Mesenchymal stem cell (in vitro differentiated cells and primary cell): ENCODE results near the gene SV2B.

Experiments used
- DNase-seq: peaks from one replicate; pipeline ENCODE4 v3.0.0-alpha.2; 2013
- H2AFZ ChIP-seq: one replicate; pipeline ENCODE4 v1.6.1; 2013; ENCODE audit warnings: low read depth, mild to moderate bottlenecking, control low read depth, inconsistent platforms, low read length, moderate library complexity
- H2AK5ac ChIP-seq: 2 replicates; pipeline ENCODE4 v1.6.1; 2013; ENCODE audit warnings: low read length, moderate library complexity, mild to moderate bottlenecking, inconsistent platforms; ENCODE audit not compliant: severe bottlenecking
- H2BK120ac ChIP-seq: one replicate; pipeline ENCODE4 v1.6.1; 2013; ENCODE audit warnings: low read depth, mild to moderate bottlenecking, inconsistent platforms, low read length, moderate library complexity
- H2BK12ac ChIP-seq, 2 experiments: one replicate each; pipeline ENCODE4 v1.6.1; 2013; ENCODE audit warnings: inconsistent platforms in 2 of 2, low read length in 2 of 2, mild to moderate bottlenecking in 2 of 2, moderate library complexity in 2 of 2, control low read depth in 1 of 2
- H2BK15ac ChIP-seq: one replicate; pipeline ENCODE4 v1.6.1; 2013; ENCODE audit warnings: mild to moderate bottlenecking, low read depth, inconsistent platforms; ENCODE audit not compliant: poor library complexity, severe bottlenecking
- H2BK5ac ChIP-seq: 2 replicates; pipeline ENCODE4 v1.6.1; 2013; ENCODE audit warnings: low read depth, mild to moderate bottlenecking, low read length, control low read depth, inconsistent platforms; ENCODE audit not compliant: poor library complexity, severe bottlenecking
- H3K14ac ChIP-seq, 2 experiments: one replicate each; pipeline ENCODE4 v1.6.1; 2013; ENCODE audit warnings: inconsistent platforms in 2 of 2, low read length in 2 of 2, control low read depth in 1 of 2, mild to moderate bottlenecking in 1 of 2, moderate library complexity in 1 of 2
- H3K18ac ChIP-seq, 2 experiments: one replicate each; pipeline ENCODE4 v1.6.1; 2013; ENCODE audit warnings: inconsistent platforms in 2 of 2, low read length in 2 of 2, control low read depth in 1 of 2, low read depth in 1 of 2, mild to moderate bottlenecking in 1 of 2
- H3K23ac ChIP-seq, 2 experiments: one replicate each; pipeline ENCODE4 v1.6.1; 2013; ENCODE audit warnings: inconsistent platforms in 2 of 2, low read length in 2 of 2, mild to moderate bottlenecking in 2 of 2, moderate library complexity in 2 of 2, control low read depth in 1 of 2
- H3K27ac ChIP-seq: 2 replicates; pipeline ENCODE4 v1.5.1; 2013; ENCODE audit warnings: mild to moderate bottlenecking, moderate library complexity, low read length, control low read depth, inconsistent platforms; ENCODE audit not compliant: poor library complexity, severe bottlenecking
- H3K27me3 ChIP-seq, 2 experiments: 2 replicates each; pipeline versions ENCODE4 v1.6.1 to v1.7.0; 2013; ENCODE audit warnings: low read length in 2 of 2, mild to moderate bottlenecking in 2 of 2, moderate library complexity in 2 of 2, control low read depth in 1 of 2, inconsistent platforms in 1 of 2; ENCODE audit not compliant: control insufficient read depth in 1 of 2, insufficient read depth in 1 of 2
- H3K36me3 ChIP-seq, 2 experiments: 2 replicates each; pipeline versions ENCODE4 v1.6.1 to v1.7.0; 2013; ENCODE audit warnings: low read length in 2 of 2, control low read depth in 1 of 2, inconsistent platforms in 1 of 2, low read depth in 1 of 2, mild to moderate bottlenecking in 1 of 2; ENCODE audit not compliant: insufficient read depth in 2 of 2, control insufficient read depth in 1 of 2
- H3K4ac ChIP-seq, 2 experiments: one replicate each; pipeline ENCODE4 v1.6.1; 2013; ENCODE audit warnings: inconsistent platforms in 2 of 2, low read length in 2 of 2, mild to moderate bottlenecking in 2 of 2, moderate library complexity in 2 of 2, control low read depth in 1 of 2, low read depth in 1 of 2
- H3K4me1 ChIP-seq: 2 replicates; pipeline ENCODE4 v1.6.1; 2013; ENCODE audit warnings: low read depth, low read length, control low read depth; ENCODE audit not compliant: control insufficient read depth, insufficient read depth
- H3K4me2 ChIP-seq: 2 replicates; pipeline ENCODE4 v1.6.1; 2013; ENCODE audit warnings: low read length, mild to moderate bottlenecking, inconsistent platforms; ENCODE audit not compliant: poor library complexity, severe bottlenecking
- H3K4me3 ChIP-seq, 2 experiments: 2 replicates each; pipeline versions ENCODE4 v1.5.1 to v1.7.0; 2013; ENCODE audit warnings: low read length in 2 of 2, mild to moderate bottlenecking in 2 of 2, control low read depth in 1 of 2, low read depth in 1 of 2; ENCODE audit not compliant: insufficient read depth in 1 of 2
- H3K79me1 ChIP-seq: replicated peaks from 2 replicates; pipeline ENCODE4 v1.6.1; 2013; ENCODE audit warnings: mild to moderate bottlenecking, control low read depth, low read length, inconsistent platforms; ENCODE audit not compliant: poor library complexity, severe bottlenecking
- H3K9ac ChIP-seq: 2 replicates; pipeline ENCODE4 v1.7.0; 2013; ENCODE audit warnings: mild to moderate bottlenecking, low read length, moderate library complexity
- H3K9me3 ChIP-seq: 2 replicates; pipeline ENCODE4 v1.7.0; 2013; ENCODE audit warnings: mild to moderate bottlenecking, low read length; ENCODE audit not compliant: control insufficient read depth
- H4K8ac ChIP-seq: one replicate; pipeline ENCODE4 v1.6.1; 2013; ENCODE audit warnings: inconsistent platforms, mild to moderate bottlenecking, low read length, moderate library complexity
- H4K91ac ChIP-seq: one replicate; pipeline ENCODE4 v1.6.1; 2013; ENCODE audit warnings: mild to moderate bottlenecking, low read length, inconsistent platforms
- WGBS: methylation state at CpG from one replicate; pipeline ENCODE4 v1.1.7; 2013; ENCODE audit warnings: mixed read lengths; 5-methylcytosine and 5-hydroxymethylcytosine counted together

The SV2B gene

GRCh38 chr15:91122296-91122695, 22.2 kb downstream of the SV2B start:
- no peak overlapping the region for H3K18ac ChIP-seq
- H2BK120ac ChIP-seq, result no peak overlapping the region
- H3K9ac ChIP-seq, result no peak overlapping the region
- no peaks in the 10 kb centered on the region for H3K4me1 ChIP-seq
- H2BK12ac ChIP-seq, result no peak overlapping the region
- no peak overlapping the region for H2BK15ac ChIP-seq
- no peak overlapping the region for H3K14ac ChIP-seq
- no peak overlapping the region for H2AK5ac ChIP-seq
- H3K4me3 ChIP-seq, result no peak overlapping the region
- no peak overlapping the region for H3K27ac ChIP-seq
- H2AFZ ChIP-seq, result no peak overlapping the region
- no peak overlapping the region for H4K91ac ChIP-seq
- no peaks in the 10 kb centered on the region for H3K36me3 ChIP-seq
- 100% methylated on average over 1 of the region's 1 CpG for WGBS
- no peak overlapping the region for H3K23ac ChIP-seq
- H2BK5ac ChIP-seq, result no peak overlapping the region
- no peak overlapping the region for H3K4me2 ChIP-seq
- no peak overlapping the region for H3K4ac ChIP-seq
- H3K27me3 ChIP-seq, result peaks cover 4 to 19% of the 10 kb centered on the region in 2 experiments
- no peak overlapping the region for H4K8ac ChIP-seq
- no peaks in the 10 kb centered on the region for H3K9me3 ChIP-seq
- no peak for DNase-seq
- H3K79me1 ChIP-seq, result no peaks in the 10 kb centered on the region

DNA sequence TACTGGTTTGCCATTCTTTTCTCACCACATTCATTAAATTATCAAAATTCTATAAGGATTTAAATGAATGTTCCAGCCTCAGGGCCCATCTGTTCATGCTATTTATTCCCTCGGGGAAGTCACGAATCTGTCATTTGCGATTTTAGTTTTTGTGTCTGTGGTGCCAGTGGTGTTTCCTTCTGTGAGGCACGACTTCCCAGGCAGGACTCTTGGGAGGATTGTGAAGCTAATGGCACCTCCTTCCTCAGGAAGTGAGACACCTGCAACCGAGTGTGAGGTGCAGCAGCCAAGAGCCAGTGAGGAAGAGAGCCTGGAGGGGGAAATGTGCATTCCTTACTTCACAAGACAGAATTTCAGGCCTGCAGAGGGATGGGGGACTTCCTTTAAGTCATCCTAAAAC, 24.1 kb downstream of the SV2B start:
- Histone ChIP-seq H2BK120ac (no peak overlapping the region), H4K8ac (no peak overlapping the region), H3K9ac (no peak overlapping the region), H2AK5ac (no peak overlapping the region), H3K4me2 (no peak overlapping the region), H3K4ac (no peak overlapping the region), H3K27me3 (peaks cover 4 to 27% of the 10 kb centered on the region in 2 experiments), H2BK15ac (no peak overlapping the region), H3K14ac (no peak overlapping the region), H3K18ac (no peak overlapping the region), H2BK12ac (no peak overlapping the region), H3K27ac (no peak overlapping the region), H3K4me1 (no peaks in the 10 kb centered on the region), H3K9me3 (no peaks in the 10 kb centered on the region), H3K23ac (no peak overlapping the region), H4K91ac (no peak overlapping the region), H3K36me3 (no peaks in the 10 kb centered on the region), H2AFZ (no peak overlapping the region), H3K79me1 (no peaks in the 10 kb centered on the region), H3K4me3 (no peak overlapping the region), H2BK5ac (no peak overlapping the region)
- WGBS, result 67% methylated on average over 5 of the region's 5 CpGs
- no peak for DNase-seq

DNA sequence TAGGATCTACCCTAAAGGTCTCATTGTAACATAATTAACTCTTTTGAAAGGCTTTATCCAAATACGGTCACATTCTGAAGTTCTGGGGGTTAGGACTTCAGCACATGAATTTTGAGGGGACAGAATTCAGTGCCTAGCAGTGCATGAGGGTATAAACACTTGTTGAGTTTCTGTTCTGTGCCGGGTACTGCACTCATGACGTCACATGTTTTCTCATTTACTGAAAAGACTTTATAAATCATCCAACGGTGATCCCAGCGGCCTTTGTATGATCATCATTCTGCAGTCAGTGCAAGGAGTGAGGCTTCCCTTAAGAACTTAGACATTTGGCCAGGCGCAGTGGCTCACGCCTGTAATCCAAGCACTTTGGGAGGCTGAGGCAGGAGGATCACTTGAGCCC, 25.1 kb downstream of the SV2B start:
- Histone ChIP-seq H3K18ac (no peak overlapping the region), H3K4me2 (no peak overlapping the region), H3K9me3 (no peaks in the 10 kb centered on the region), H4K91ac (no peak overlapping the region), H2AFZ (no peak overlapping the region), H3K27me3 (peaks cover 4 to 22% of the 10 kb centered on the region in 2 experiments), H3K23ac (no peak overlapping the region), H3K4ac (no peak overlapping the region), H3K4me1 (no peaks in the 10 kb centered on the region), H3K79me1 (no peaks in the 10 kb centered on the region), H2AK5ac (no peak overlapping the region), H2BK5ac (no peak overlapping the region), H3K4me3 (no peak overlapping the region), H2BK120ac (no peak overlapping the region), H2BK15ac (no peak overlapping the region), H4K8ac (no peak overlapping the region), H3K9ac (no peak overlapping the region), H3K27ac (no peak overlapping the region), H2BK12ac (no peak overlapping the region), H3K36me3 (no peaks in the 10 kb centered on the region), H3K14ac (no peak overlapping the region)
- WGBS, result 90% methylated on average over 6 of the region's 7 CpGs
- DNase-seq, result no peak

DNA sequence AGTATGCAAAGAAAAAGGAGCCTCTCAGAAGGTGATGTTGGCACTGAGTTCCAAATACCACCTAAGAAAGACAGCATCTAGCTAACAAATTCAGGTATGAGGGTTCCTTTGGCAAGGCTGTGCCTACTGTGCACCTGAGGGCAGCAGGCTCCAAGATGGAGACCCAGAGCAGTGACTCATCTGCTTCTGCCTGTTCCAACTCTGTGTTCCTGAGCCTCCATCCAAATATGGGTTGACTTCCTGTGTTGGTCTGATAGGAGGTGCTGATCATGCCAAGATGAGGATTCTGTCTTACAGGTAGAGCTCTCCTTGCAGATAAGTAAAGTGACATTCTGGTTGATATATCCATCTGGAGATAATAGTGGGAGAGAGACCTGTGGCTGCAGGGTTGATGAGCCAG, 26.0 kb downstream of the SV2B start:
- Histone ChIP-seq H3K9ac (no peak overlapping the region), H2BK15ac (no peak overlapping the region), H3K14ac (no peak overlapping the region), H2BK5ac (no peak overlapping the region), H3K9me3 (no peaks in the 10 kb centered on the region), H3K27me3 (peaks cover 4 to 22% of the 10 kb centered on the region in 2 experiments), H3K4me1 (no peaks in the 10 kb centered on the region), H4K8ac (no peak overlapping the region), H2BK120ac (no peak overlapping the region), H3K79me1 (no peaks in the 10 kb centered on the region), H3K18ac (no peak overlapping the region), H2AFZ (no peak overlapping the region), H3K27ac (no peak overlapping the region), H4K91ac (no peak overlapping the region), H3K4ac (no peak overlapping the region), H3K23ac (no peak overlapping the region), H3K4me2 (no peak overlapping the region), H2BK12ac (no peak overlapping the region), H3K36me3 (no peaks in the 10 kb centered on the region), H2AK5ac (no peak overlapping the region), H3K4me3 (no peak overlapping the region)
- no peak for DNase-seq
